ENCODE results near the gene UGT2B15. TPM values are rescaled to one million over a fixed set of nuclear protein-coding genes. Genes with fewer than 3 reads are reported as not detected.
"Not testable (repeated sequence)": the region's sequence is repeated elsewhere in the genome, so short reads cannot be mapped to it uniquely, and the experiment has no call there.

Gene UGT2B15
- total and polyA plus RNA-seq, 2 donors from 2014 or later, result not detected

- FAIRE-seq, result peak; percentile 46
Observed at GRCh38 chr4:68662836-68663574, 7.4 kb downstream of the UGT2B15 start.

GRCh38 chr4:68658672-68659071 is 11.8 kb downstream of the UGT2B15 start:
- Histone ChIP-seq H3K27me3 (ENCODE audit: control insufficient read depth, insufficient read depth, low read length) (no peaks in the 10 kb centered on the region), H3K4me1 (ENCODE audit: control insufficient read depth in 2 of 3, insufficient read depth in 2 of 3, low read depth in 1 of 3, low read length in 3 of 3) (no peaks in the 10 kb centered on the region), H3K9me3 (ENCODE audit: control insufficient read depth in 2 of 3, insufficient read depth in 1 of 3, low read length in 3 of 3) (no peaks in the 10 kb centered on the region), H3K4me3 (ENCODE audit: low read length in 3 of 3) (no peak overlapping the region), H3K27ac (ENCODE audit: low read depth in 2 of 2, low read length in 2 of 2) (no peak overlapping the region), H3K36me3 (ENCODE audit: control insufficient read depth in 2 of 3, insufficient read depth in 3 of 3, low read length in 3 of 3) (no peaks in the 10 kb centered on the region), H3K9ac (ENCODE audit: low read length in 3 of 3) (no peak overlapping the region)
- no peak for TF ChIP-seq CTCF (IDR thresholded peaks at IDR 0.05; ENCODE audit: borderline replicate concordance, extremely low read depth, insufficient read depth)
- intact Hi-C loops (cut with DNase I), result no loop called here
- FAIRE-seq (no peak), DNase-seq (no peak)

More at GRCh38 chr4:68662836-68663574, 7.4 kb downstream of the UGT2B15 start:
- H3K4me3 ChIP-seq (ENCODE audit: low read length in 3 of 3); H3K9ac ChIP-seq (ENCODE audit: low read length in 3 of 3); H3K4me1 ChIP-seq (ENCODE audit: control insufficient read depth in 2 of 3, insufficient read depth in 2 of 3, low read depth in 1 of 3, low read length in 3 of 3); DNase-seq; H3K27ac ChIP-seq (ENCODE audit: low read depth in 2 of 2, low read length in 2 of 2); intact Hi-C loops (cut with DNase I); H3K36me3 ChIP-seq (ENCODE audit: control insufficient read depth in 2 of 3, insufficient read depth in 3 of 3, low read length in 3 of 3); H3K27me3 ChIP-seq (ENCODE audit: control insufficient read depth, insufficient read depth, low read length); H3K9me3 ChIP-seq (ENCODE audit: control insufficient read depth in 2 of 3, insufficient read depth in 1 of 3, low read length in 3 of 3): not testable (repeated sequence)

- FAIRE-seq; H3K4me1 ChIP-seq (ENCODE audit: control insufficient read depth in 2 of 3, insufficient read depth in 2 of 3, low read depth in 1 of 3, low read length in 3 of 3); H3K36me3 ChIP-seq (ENCODE audit: control insufficient read depth in 2 of 3, insufficient read depth in 3 of 3, low read length in 3 of 3); intact Hi-C loops (cut with DNase I); H3K4me3 ChIP-seq (ENCODE audit: low read length in 3 of 3); H3K27ac ChIP-seq (ENCODE audit: low read depth in 2 of 2, low read length in 2 of 2); DNase-seq; H3K27me3 ChIP-seq (ENCODE audit: control insufficient read depth, insufficient read depth, low read length); H3K9me3 ChIP-seq (ENCODE audit: control insufficient read depth in 2 of 3, insufficient read depth in 1 of 3, low read length in 3 of 3); H3K9ac ChIP-seq (ENCODE audit: low read length in 3 of 3): not testable (repeated sequence)
Observed at GRCh38 chr4:68657022-68657594, 13.3 kb downstream of the UGT2B15 start.

- H3K27me3 ChIP-seq (ENCODE audit: control insufficient read depth, insufficient read depth, low read length); H3K9ac ChIP-seq (ENCODE audit: low read length in 3 of 3); FAIRE-seq; H3K27ac ChIP-seq (ENCODE audit: low read depth in 2 of 2, low read length in 2 of 2); H3K36me3 ChIP-seq (ENCODE audit: control insufficient read depth in 2 of 3, insufficient read depth in 3 of 3, low read length in 3 of 3); H3K4me3 ChIP-seq (ENCODE audit: low read length in 3 of 3); H3K4me1 ChIP-seq (ENCODE audit: control insufficient read depth in 2 of 3, insufficient read depth in 2 of 3, low read depth in 1 of 3, low read length in 3 of 3); DNase-seq; intact Hi-C loops (cut with DNase I); H3K9me3 ChIP-seq (ENCODE audit: control insufficient read depth in 2 of 3, insufficient read depth in 1 of 3, low read length in 3 of 3): not testable (repeated sequence)
Observed at GRCh38 chr4:68656445-68656973, 13.9 kb downstream of the UGT2B15 start.
